ENCODE data around the gene SFT2D3. TPM values are rescaled to one million over a fixed set of nuclear protein-coding genes. Genes with fewer than 3 reads are reported as not detected.

SFT2D3 gene
- total RNA-seq, 1 experiment from 2014 or later = 4.7 TPM

- H3K56ac ChIP-seq (ENCODE audit: insufficient read length, low read depth, low read length) = no peak overlapping the region
- H4K8ac ChIP-seq (replicated peaks; ENCODE audit: insufficient read length, low read depth, low read length) = no peak overlapping the region
- no peaks in the 10 kb centered on the region for H3K27me3 ChIP-seq (ENCODE audit: insufficient read depth, low read length)
- H3K27me3 Mint-ChIP-seq (ENCODE audit: low read depth) = no peaks in the 10 kb centered on the region
- no peak overlapping the region for H3K14ac ChIP-seq (ENCODE audit: insufficient read depth, low read length)
- no peak overlapping the region for H3K18ac ChIP-seq (ENCODE audit: insufficient read length, low read depth, low read length)
- no peaks in the 10 kb centered on the region for H3K79me1 ChIP-seq (ENCODE audit: insufficient read depth, low read depth, low read length, poor library complexity, severe bottlenecking)
- H3K4me1 ChIP-seq (ENCODE audit: insufficient read depth, low read length) = no peaks in the 10 kb centered on the region
- no peak overlapping the region for H3T11ph ChIP-seq (ENCODE audit: low read length)
- H3K4me3 Mint-ChIP-seq = no peak overlapping the region
- H4K5ac ChIP-seq (ENCODE audit: insufficient read length, low read depth, low read length) = no peak overlapping the region
- no peak overlapping the region for H2BK20ac ChIP-seq (ENCODE audit: low read depth, low read length, poor library complexity, severe bottlenecking)
- no peak overlapping the region for H2BK5ac ChIP-seq (ENCODE audit: insufficient read length, low read length)
- peaks cover under 1 to 31% (median 17%) of the 10 kb centered on the region in 3 experiments; a peak in 5 of 7 replicates for H3K36me3 Mint-ChIP-seq (ENCODE audit: insufficient read depth in 1 of 3, low read depth in 3 of 3)
- H3K9me3 Mint-ChIP-seq = no peaks in the 10 kb centered on the region
- H3K23me2 ChIP-seq (ENCODE audit: insufficient read length, low read depth, low read length, poor library complexity, severe bottlenecking) = no peaks in the 10 kb centered on the region
- no peaks in the 10 kb centered on the region for H3K9me3 ChIP-seq (ENCODE audit: control insufficient read depth, low read depth, low read length)
- H3K27ac ChIP-seq (ENCODE audit: insufficient read length, low read depth, low read length) = no peak overlapping the region
- no peak overlapping the region for H3K9ac ChIP-seq (ENCODE audit: extremely low read depth, insufficient read length, low read length)
- no peak overlapping the region for H3K23ac ChIP-seq (ENCODE audit: insufficient read length, low read depth, low read length)
- no peak overlapping the region for H2AFZ ChIP-seq (ENCODE audit: low read length)
- TF ChIP-seq CTCF (conservative IDR thresholded peaks at IDR 0.05) = no peak
- no peak overlapping the region for H2AK5ac ChIP-seq (ENCODE audit: insufficient read length, low read length)
- no peak overlapping the region for H2BK120ac ChIP-seq (ENCODE audit: low read depth, low read length, poor library complexity, severe bottlenecking)
- no CpG with 5 or more reads among the region's 5 CpGs for WGBS (ENCODE audit: extremely low coverage, insufficient read length, low lambda C conversion rate)
- H3K4me1 Mint-ChIP-seq = no peaks in the 10 kb centered on the region
- no peak overlapping the region for H2BK15ac ChIP-seq (ENCODE audit: low read depth, low read length)
- H3K4me2 ChIP-seq (ENCODE audit: insufficient read depth, insufficient read length, low read length) = no peak overlapping the region
- H3K79me2 ChIP-seq (ENCODE audit: insufficient read depth, low read length) = no peaks in the 10 kb centered on the region
- H4K91ac ChIP-seq (ENCODE audit: insufficient read length, low read depth, low read length) = no peak overlapping the region
- no peak overlapping the region for H2BK12ac ChIP-seq (ENCODE audit: insufficient read length, low read depth, low read length)
- DNase-seq = no peak
- H4K20me1 ChIP-seq (ENCODE audit: control insufficient read depth, insufficient read depth, insufficient read length) = no peaks in the 10 kb centered on the region
- no peak overlapping the region for H3K27ac Mint-ChIP-seq
- no peak overlapping the region for H3K4ac ChIP-seq (ENCODE audit: low read depth, low read length)
Measured at GRCh38 chr2:127733816-127734537, 32.7 kb downstream of the SFT2D3 start.

Data from H9 (cell line).